ENCODE data around the gene RIPOR3. TPM values are rescaled to one million over a fixed set of nuclear protein-coding genes. Genes with fewer than 3 reads are reported as not detected.

Gene RIPOR3
- total RNA-seq, 1 donor from 2014 or later = 15.1 TPM

DNA sequence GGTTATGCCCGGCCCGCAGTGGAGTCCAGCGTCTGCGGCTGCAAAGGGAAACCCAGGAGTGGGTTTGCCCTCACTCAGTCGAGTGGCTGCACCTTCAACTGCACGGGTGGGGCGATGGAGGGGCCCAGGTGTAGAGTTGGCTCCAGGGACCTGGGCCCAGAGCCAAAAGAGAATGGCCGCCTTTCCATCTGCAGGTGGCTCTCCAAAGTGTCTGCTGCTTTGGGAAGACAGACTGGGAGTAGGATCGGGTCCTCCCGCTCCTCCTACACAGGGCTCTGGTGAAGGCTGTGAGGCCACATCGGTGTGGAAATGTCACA is 101.0 kb downstream of the RIPOR3 start:
- peaks cover 21 to 27% of the 10 kb centered on the region in 2 donors for H3K36me3 ChIP-seq
- intact Hi-C loops (cut with DNase I) = no loop called here
- no peak overlapping the region for H3K4me3 ChIP-seq
- TF ChIP-seq, protein P1, sequence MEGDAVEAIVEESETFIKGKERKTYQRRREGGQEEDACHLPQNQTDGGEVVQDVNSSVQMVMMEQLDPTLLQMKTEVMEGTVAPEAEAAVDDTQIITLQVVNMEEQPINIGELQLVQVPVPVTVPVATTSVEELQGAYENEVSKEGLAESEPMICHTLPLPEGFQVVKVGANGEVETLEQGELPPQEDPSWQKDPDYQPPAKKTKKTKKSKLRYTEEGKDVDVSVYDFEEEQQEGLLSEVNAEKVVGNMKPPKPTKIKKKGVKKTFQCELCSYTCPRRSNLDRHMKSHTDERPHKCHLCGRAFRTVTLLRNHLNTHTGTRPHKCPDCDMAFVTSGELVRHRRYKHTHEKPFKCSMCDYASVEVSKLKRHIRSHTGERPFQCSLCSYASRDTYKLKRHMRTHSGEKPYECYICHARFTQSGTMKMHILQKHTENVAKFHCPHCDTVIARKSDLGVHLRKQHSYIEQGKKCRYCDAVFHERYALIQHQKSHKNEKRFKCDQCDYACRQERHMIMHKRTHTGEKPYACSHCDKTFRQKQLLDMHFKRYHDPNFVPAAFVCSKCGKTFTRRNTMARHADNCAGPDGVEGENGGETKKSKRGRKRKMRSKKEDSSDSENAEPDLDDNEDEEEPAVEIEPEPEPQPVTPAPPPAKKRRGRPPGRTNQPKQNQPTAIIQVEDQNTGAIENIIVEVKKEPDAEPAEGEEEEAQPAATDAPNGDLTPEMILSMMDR (IDR thresholded peaks at IDR 0.05) = no peak
- H3K27ac ChIP-seq = no peak overlapping the region
- H3K4me1 ChIP-seq = peaks cover 0 to 4% of the 10 kb centered on the region in 2 donors
- H3K9me3 ChIP-seq = no peaks in the 10 kb centered on the region
- DNase-seq (ENCODE audit: low spot score in 2 of 2) = no peak
- H3K27me3 ChIP-seq = no peaks in the 10 kb centered on the region

DNA sequence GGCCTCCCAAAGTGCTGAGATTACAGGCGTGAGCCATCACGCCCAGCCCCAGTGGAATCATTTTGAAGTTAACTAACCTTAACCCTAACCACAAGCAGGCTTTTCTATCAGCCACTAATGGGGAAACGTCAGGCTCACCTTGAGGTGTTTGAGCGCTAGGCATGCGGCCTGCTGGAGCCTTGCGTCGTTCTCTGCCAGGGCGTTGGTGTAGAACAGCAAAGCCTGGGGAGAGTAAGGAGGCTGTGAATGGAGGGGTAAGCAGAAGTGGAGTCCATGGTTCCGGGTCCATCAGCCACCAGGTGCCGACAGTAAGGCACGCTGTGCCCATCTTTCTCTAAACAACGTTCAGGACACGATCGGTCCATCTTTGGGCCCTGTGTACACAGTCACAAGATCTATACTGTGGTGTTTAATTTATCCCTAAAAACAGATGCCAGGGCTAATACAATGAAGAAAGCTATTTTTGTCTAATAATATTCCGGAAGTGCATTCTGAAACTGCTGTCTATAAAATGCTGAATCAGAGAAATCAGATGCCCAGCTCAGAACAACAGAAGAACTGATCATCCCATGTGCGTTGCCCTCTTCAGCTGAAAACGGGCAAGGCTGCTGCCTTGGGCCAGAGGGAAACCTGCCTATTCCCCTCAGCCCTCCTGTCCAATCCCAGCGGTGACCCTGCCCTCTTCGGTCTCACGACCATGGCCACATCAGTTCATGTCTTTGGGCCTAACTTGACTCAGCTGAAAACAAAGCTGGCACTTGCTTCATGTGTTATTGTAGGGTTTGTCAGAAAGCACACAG is 101.6 kb downstream of the RIPOR3 start:
- Histone ChIP-seq H3K36me3 (peaks cover 23 to 32% of the 10 kb centered on the region in 2 donors), H3K27ac (no peak overlapping the region), H3K9me3 (no peaks in the 10 kb centered on the region), H3K4me3 (no peak overlapping the region), H3K4me1 (peaks cover 0 to 4% of the 10 kb centered on the region in 2 donors), H3K27me3 (no peaks in the 10 kb centered on the region)
- intact Hi-C loops (cut with DNase I) = loop anchor here (2.0 kb wide), 1 partner anchor 155 kb away; no protein-coding TSS in a partner anchor
- TF ChIP-seq, protein P1 (IDR thresholded peaks at IDR 0.05) = no peak
- no peak for DNase-seq (ENCODE audit: low spot score in 2 of 2)

DNA sequence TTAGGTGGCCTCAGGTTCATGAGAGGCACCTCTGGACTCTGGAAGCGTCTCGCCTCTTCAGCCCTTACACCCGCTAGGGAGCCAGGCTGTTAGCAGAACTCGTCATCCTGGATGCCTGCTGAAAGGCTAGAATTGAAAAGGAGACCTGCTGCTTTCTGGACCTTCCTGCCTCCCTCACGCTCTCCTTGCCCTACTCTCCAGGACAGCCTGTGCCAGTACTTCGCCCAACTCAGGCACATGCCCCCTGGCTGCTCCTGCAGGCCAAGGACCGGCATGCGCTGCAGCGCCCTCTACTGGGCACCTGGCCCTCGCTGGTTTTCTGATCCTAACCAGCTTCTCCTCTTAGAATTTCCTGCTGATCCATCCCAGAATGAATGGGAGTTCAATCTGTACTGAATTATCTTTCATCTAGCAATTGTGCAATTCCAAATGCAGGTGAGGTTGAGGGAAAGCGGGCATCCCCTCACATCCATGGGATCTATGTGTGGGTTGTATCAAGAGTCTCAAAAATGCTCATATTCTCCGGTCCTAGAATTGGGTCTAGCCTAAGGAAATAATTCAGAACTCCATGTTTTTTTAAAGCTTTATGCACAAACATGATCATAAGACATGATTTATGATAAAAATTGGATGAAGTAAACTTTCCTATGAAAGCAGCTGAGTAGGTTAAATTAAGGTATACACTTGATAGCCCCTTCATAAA is 103.2 kb downstream of the RIPOR3 start:
- Histone ChIP-seq H3K36me3 (peaks cover 31 to 48% of the 10 kb centered on the region in 2 donors), H3K27me3 (no peaks in the 10 kb centered on the region), H3K27ac (no peak overlapping the region), H3K4me1 (peaks cover 0 to 4% of the 10 kb centered on the region in 2 donors), H3K9me3 (no peaks in the 10 kb centered on the region), H3K4me3 (no peak overlapping the region)
- DNase-seq (ENCODE audit: low spot score in 2 of 2) = peak in 1 of 2 donors; percentile 82
- TF ChIP-seq, protein P1 (IDR thresholded peaks at IDR 0.05) = peak; percentile 77 to 93 (median 87)
- intact Hi-C loops (cut with DNase I) = loop anchor here (2.0 kb wide), 1 partner anchor 157 kb away; no protein-coding TSS in a partner anchor

DNA sequence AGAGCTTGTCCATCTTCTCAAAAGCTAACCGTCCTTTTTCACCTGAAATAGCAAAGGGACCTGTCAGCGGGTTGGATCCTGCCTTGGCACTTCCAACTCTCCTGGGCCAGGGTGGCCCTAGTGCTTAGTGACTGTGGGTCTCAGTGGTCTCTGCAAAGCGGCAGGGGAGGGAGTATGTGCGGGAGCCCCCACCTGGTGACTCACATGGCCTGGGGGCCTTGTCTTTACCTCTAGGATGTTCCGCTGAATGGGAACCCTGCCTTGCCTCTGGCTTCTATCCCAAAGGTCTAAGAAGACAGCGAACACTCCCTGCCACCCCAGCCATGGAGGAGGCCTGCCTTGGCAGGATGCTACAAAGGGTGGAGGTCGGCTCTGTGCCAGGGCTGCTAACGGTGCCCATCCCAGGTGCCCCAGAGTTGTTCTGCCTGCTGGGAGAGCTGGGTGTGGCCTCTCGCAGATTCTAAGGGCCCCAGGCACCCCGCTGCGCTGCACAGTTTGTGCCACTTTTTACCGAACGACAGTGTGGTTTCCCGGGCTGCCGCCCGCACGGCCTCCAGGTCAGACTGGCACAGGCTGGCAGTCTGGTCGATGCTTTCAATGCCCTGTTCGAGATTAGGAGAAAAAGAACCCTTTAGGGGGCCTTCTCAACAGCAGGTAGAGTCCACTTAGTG is 103.9 kb downstream of the RIPOR3 start:
- peaks cover 38 to 55% of the 10 kb centered on the region in 2 donors for H3K36me3 ChIP-seq
- H3K4me3 ChIP-seq = no peak overlapping the region
- no peak overlapping the region for H3K27ac ChIP-seq
- no peaks in the 10 kb centered on the region for H3K27me3 ChIP-seq
- no peak for DNase-seq (ENCODE audit: low spot score in 2 of 2)
- intact Hi-C loops (cut with DNase I) = no loop called here
- peaks cover 0 to 2% of the 10 kb centered on the region in 2 donors for H3K4me1 ChIP-seq
- TF ChIP-seq, protein P1 (IDR thresholded peaks at IDR 0.05) = no peak
- H3K9me3 ChIP-seq = no peaks in the 10 kb centered on the region

DNA sequence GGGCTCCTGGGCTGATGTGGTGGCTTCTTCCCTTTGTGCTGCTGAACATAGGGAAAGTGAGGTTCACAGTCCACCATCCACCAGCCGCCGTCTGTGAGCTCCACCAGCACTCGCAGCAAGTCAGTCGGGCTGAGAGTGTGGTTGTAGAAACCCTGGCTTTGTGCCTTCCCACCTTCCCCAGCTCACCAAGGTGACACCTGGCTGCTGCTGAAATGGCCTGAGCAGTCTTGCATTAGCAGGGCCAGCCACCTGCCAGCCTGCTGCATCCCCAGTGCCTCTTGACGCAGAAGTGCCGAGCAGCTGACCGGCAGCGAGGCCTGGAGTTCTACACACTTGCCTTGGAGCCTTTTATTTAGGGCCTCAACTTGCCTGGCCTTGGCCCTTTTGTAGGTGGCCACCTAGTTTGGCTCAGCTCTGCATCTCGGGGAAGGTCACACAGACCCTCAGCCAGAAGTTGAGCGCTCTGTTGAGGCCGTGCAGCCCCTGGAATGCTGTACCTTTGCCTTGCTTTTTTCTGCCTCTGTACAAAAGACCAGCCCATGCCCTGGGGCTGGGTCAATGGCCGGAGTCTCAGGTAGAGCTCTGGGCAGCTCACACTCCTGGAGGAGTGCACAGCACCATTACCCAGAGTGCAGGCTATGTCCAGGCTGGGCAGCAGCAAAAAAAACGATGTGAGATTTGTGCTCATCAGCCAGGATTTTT is 104.7 kb downstream of the RIPOR3 start:
- Histone ChIP-seq H3K36me3 (peaks cover 45 to 63% of the 10 kb centered on the region in 2 donors), H3K4me1 (no peaks in the 10 kb centered on the region), H3K9me3 (no peaks in the 10 kb centered on the region), H3K4me3 (no peak overlapping the region), H3K27ac (no peak overlapping the region), H3K27me3 (no peaks in the 10 kb centered on the region)
- no peak for DNase-seq (ENCODE audit: low spot score in 2 of 2)
- intact Hi-C loops (cut with DNase I) = no loop called here
- TF ChIP-seq, protein P1 (IDR thresholded peaks at IDR 0.05) = no peak
